HCEC 1CT (cell line): ENCODE results near the gene RAB31.

Experiments used
- DNase-seq: peaks from one replicate; pipeline ENCODE4 v3.0.0-alpha.2; 2017

The RAB31 gene

DNA sequence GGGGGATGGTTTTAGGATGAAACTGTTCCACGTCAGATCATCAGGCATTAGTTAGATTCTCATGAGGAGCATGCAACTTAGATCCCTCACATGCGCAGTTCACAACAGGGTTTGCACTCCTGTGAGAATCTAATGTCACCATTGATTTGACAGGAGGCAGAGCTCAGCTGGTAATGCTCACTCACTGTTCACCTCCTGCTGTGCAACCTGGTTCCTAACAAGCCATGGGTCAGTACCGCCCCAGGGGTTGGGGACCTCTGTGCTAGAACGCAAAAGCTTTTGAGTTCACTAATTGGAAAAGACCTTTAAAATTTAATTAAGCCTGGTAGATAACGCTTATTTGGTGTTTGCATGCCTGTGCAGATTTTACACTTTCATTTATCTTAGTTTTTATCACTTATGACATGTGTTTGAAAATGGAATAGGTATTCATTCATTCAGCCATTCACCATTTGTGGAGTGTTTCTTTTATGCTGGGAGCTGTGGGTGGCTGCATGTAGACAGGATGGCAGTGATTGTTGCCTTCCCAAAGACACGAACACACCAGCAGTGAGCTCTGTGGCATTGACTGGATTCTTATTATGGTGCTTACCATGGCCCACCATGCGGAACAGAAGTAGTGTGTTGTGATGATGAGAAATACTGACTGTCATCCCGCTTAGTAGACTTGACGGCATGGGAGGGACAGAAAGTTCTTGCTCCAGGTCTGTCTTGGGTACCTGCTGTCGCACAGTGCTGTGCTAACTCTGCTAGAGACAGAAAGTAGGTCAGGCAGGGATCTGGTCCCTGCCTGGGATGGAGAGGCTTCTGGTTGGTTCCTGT, 6.4 kb downstream of the RAB31 start:
- DNase-seq, result no peak

GRCh38 chr18:9715088-9715343, 6.9 kb downstream of the RAB31 start:
- DNase-seq, result no peak

DNA sequence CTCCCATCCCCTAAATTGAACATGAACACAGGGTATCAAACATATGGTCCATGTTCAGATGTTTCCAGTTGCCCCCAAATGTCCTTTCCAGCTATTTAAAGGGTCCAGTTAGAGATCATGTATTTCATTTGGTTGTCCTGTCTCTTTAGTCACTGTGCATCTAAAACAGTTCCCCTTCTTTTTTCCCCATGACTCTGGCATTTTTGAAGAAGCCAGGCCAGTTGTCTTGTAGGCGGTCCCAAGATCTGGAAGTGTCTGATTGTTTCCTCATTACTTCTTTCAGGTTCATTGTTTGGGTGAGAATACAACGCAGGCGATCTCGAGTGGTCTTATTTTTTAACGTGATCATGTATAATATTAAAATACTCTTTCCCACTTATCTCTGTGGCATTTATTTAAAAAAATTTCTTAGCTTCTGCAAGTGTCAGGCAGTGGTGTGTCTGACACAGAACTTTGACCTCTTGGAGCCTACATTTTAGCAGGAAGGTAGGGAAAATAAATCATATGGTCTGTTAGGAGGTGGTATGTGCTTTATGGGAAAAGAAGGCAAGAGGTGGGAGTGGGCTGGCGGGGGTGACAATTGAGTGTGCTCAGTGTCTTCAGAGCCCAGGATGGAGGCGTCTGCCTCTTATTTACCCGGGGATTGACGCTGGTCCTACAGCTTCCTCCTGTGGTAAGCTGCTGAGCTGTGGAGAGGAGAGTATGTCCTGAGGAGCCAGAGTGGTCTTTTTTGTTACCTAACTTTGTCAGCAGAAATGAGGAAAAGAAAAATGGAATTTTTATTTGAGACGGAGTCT, 8.1 kb downstream of the RAB31 start:
- no peak for DNase-seq

- DNase-seq, result no peak
Measured at GRCh38 chr18:9716780-9717563, 8.9 kb downstream of the RAB31 start.

DNA sequence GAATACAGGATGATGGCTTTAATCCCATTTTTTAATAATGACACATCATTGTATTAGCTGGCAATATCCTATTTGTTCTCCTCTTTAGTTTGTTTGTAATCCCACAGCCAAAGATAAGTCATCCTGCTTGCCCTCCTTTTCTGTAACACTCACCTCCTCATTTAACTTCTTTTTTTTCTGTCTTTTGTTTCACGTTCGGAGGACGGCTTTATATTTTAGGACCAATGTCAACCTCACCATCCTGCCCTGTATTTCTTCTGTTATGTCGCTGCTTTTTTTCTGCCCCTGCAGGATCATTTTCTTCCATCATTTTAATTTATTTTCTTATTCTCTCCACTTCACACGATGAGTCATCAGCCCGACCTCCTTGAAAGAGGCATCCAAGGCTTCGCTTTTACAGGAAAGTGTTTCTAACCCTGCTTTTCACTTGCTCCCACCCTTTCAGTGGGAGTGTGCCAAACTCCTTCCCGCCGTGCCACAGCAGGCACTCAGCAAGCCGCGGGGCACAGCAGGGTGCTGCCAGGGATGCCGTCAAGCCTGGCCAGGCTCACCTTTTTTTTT, 11.4 kb downstream of the RAB31 start:
- peak; percentile 90 for DNase-seq

- DNase-seq, result no peak
Measured at GRCh38 chr18:9720327-9720726, 12.2 kb downstream of the RAB31 start.

GRCh38 chr18:9721893-9722550, 13.9 kb downstream of the RAB31 start:
- no peak for DNase-seq

DNA sequence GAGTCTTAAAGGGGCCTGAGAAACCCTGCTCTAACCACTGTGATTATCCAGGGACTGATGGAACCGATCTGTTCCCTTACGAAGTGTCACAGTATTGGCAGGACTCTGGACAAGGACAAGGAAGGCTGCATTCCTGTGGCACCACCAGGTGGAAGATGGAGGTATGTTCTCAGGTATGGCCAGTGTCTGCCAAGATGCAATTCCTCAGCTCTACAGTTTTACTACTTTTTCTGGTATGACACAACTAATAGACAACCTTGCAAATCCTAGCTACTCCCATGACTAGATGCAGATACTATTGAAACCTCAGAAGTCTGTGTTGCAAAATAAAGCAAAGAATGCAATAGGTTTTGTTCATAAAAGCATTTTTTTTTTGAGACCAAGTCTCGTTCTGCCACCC, 14.6 kb downstream of the RAB31 start:
- DNase-seq, result no peak

DNA sequence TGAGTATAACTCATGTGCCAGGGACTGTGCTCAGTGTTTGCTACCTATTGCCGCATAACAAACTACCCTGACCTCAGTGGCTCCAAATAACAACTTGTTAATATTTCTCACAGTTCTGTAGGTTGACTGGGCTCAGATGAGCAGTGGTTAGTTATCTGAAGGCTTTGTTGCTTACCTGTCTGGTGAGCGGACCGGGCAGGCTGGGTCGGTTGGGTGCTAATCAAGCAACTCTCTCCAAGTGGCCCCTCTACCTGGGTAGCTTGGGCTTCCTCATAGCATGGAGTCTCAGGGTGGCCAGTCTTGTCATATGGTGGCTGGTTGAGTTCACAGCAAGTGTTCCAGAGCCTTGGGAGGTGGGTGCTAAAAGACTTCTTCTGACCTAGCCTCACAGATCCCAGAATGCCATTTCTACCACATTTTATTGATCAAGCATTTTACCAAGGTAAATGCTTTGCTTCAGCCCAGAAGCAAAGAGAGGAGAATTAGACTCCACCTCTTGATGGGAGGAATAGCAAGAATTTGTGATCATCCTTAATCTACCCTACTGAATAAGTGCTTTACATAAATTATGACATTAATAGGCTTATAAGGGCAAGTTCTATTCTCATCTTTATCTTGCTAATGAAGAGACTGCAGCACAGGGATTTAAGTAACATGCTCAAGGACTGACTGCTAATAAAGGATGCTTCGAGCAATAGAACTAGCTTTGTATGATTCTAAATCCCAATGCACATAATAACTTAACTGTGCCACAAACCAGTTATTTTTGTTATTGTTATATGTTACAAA, 16.9 kb downstream of the RAB31 start:
- DNase-seq, result no peak

DNA sequence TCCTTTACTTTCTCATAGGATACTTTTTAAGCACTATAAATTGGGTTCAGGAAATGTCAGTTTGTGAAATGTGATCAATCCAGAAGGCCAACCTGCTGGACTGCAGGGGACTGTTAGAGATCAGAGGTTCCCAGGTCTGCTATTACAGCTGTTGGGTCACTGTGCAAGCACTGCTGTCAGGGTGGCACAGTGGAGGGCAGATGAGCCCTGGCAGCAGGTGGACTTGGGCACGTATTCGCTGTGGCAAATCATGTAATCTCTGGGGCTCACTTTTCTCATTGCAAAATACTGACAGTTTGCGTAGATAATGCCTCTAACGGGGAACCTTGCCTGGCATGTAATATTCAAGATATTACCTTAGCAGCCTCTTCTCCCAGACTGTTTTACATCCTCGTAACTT, 18.1 kb downstream of the RAB31 start:
- DNase-seq, result no peak

GRCh38 chr18:9726936-9727335, 18.8 kb downstream of the RAB31 start:
- DNase-seq, result no peak

DNA sequence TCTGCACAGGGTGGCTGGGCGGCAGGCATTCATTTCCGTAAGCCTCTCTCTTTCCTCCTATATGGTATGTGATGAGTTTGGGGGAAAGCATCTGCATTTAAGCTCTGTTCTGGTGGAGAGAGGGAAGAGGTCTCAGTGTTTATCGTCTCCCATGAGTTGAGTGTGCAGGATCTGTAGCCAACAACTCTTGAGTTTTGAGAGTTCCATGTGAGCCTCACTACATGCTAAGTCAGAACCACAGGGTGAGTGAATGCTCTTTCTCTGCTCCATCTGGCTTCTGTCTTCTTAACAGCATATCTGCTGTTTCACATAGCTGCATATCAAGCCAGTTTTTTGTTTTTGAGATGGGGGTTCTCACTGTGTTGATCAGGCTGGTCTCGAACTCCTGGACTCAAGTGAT, 22.7 kb downstream of the RAB31 start:
- DNase-seq, result no peak

- peak; percentile 78 for DNase-seq
Measured at GRCh38 chr18:9731380-9731779, 23.3 kb downstream of the RAB31 start.

- DNase-seq, result no peak
Measured at GRCh38 chr18:9732031-9732430, 23.9 kb downstream of the RAB31 start.

GRCh38 chr18:9734189-9734588, 26.1 kb downstream of the RAB31 start:
- DNase-seq, result no peak

- no peak for DNase-seq
Measured at GRCh38 chr18:9735238-9735637, 27.1 kb downstream of the RAB31 start.

GRCh38 chr18:9735879-9736278, 27.8 kb downstream of the RAB31 start:
- no peak for DNase-seq

DNA sequence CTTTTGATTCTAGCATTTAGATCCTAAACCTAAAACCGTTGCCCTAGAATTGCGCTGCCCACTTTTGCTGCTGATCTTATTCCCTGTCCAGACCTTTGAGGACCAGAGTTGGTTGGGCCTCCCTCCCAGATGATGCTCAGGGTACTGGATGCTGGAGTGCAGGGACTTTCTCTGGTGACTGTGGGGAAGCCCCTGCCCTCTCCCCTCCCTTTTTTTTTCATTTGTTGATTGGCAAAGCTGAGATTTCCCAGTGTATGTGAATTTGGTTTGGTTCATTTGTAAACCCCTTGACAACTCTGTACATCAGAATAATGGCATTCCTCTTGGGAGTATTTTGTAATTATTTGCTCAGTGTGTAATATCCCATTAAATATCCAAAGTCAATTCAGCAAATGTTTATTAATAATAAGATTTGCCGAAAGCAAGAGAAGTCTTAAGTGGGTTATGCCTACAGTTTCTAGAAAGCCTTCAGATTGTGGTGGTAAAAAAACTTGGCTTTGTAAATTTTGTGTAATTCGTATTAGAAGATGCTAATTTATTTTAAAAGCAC, 28.3 kb downstream of the RAB31 start:
- no peak for DNase-seq

DNA sequence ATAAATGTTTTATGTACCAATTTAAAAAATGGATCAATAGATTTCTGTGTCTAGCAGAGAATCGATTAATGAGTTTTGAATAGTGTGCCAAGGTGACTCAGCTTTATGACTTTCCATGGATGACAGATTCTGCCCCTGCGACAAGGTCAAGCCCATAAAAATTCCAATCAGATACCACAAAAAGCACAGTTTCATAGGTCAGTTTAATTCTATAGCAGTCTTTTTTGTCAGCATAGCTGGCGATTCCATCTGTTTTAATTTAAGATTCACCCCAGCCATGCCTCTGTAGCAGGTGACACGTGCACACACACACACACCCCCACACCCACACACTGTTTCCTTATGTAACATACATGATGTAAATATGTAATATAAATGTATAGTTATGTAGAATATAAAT, 28.9 kb downstream of the RAB31 start:
- peak; percentile 43 for DNase-seq

GRCh38 chr18:9737472-9738121, 29.5 kb downstream of the RAB31 start:
- peak; percentile 15 for DNase-seq
